GM21367 (cell line): ENCODE measurements around the gene MFSD6.
"Not testable (repeated sequence)": the region's sequence is repeated elsewhere in the genome, so short reads cannot be mapped to it uniquely, and the experiment has no call there.

Experiments
- ATAC-seq: cut with Tn5 transposase; IDR thresholded peaks from one replicate; pipeline ENCODE4 v1.9.1; 2021; ENCODE audit not compliant: unreplicated experiment

MFSD6 gene

DNA sequence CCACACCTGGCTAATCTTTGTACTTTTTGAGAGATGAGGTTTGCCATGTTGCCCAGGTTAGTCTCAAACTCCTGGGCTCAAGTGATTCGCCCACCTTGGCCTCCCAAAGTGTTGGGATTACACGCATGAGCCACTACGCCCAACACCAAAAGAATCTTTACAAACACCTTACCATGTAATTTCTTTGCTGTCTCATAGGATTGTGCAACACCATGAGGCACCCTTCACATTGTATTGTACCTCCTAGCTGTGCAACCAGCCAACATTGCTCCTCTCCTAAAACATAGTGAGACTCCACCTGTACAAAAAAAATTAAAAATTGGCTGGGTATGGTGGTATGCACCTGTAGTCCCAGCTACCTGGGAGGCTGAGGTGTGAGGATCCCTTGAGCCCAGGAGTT, 3.1 kb upstream of the MFSD6 start:
- ATAC-seq = no peak

DNA sequence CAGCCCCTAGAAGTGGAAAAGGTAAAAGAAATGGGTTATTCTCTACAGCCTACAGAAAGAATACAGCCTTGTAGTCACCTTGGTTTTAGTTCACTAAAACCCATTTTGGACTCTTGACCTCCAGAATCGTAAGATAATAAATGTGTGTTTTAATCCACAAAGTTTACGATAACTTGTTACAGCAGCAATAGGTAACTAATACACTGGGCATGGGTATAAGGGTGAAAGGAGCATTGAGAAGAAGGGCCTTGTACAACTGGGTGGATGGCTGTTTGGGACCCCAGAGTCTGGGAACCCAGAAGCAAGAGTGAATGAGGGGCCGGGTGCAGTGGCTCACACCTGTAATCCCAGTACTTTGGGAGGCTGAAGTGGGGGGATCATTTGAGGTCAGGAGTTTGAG, 2.2 kb upstream of the MFSD6 start:
- no peak for ATAC-seq

DNA sequence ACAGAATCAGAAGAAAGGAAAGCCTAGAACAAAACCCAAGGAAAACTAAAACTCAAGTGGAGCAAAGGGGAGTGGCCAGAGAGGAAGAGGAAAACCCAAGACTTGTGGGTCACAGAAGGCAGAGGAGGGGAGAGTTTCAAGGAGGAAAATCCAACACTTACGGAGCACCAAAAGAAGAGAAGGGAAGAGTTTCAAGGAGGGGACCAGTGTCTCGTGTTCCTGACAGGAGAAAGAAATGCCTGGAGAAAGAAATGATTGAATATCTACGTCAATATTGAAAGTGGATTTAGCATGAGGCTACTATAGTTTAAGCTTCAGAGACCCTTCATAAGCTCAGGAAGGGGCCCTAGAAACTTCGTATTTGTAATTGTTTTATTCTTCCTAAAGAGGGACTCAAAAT, 1.4 kb upstream of the MFSD6 start:
- no peak for ATAC-seq

DNA sequence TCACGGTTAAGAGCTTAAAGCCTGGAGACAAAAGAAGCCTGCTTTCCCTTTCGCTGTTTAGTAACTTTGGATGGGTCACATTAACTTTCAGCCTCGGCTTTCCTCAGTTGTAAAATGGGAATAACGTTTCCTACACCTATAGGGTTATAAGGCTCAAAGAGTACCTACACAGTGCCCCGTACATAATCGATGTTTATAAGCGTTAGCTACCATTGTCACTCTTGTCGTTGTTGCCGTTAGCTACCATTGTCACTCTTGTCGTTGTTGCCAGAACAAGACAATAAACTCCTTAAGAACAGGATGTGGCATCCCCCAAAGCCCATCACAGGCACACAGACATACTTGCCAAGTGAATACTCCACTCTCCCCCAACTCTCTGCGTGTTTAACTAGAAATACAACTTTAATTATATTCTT, 901 bp upstream of the MFSD6 start:
- no peak for ATAC-seq

DNA sequence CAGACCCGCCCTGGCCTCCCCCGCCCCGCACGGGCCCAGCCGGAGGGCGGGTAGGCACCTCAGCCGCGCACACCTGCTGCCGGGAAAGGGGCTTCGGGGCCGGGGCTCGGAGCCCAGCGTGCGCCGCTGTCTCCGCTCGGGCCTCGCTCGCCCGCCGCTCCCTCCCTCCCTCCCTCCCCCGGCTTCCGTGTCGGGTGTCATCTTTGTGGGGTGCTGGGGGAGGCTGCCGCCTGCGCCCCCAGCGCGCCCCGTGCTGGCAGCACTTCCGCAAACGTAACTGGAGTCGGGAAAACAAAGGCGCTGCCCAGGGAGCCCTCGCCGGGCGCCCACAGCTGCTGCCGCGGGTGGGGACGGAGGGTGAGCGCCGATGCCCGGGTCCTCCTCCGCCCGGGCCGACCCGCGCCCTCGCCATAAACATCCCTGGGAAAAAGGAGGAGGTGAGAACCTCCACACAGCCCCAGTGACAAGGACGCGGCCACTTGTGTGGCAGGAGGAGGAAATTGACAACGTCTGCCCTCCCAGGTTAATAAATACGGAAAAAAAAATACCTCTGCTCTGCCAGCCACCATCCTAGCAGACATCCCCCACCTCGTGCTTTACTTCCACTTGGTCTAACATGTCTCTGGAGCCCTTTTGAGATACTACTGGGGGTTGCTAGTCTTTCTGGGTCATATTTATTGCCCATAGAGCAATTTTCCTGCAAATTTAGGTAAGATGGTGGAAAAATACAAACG, 550 bp downstream of the MFSD6 start:
- ATAC-seq = peak; percentile 46

DNA sequence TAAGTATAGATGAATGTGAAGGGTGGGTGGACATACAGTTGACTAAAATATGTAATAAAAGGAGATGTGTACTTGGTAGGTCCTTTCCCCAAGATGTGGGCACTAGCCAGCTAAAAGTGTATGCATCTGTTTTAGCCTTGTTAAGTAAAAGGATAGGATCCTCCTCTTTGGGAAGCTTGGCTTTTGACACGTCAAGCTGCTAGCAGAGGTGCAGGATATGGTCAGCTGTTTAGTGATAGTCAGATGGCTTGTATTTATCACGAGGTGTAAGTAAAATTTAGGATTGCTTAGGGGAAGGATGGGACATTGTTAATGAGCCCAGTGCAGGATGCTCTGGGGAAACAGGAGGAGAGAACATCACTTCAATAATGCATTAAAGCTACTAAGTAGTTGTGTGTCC, 1.5 kb downstream of the MFSD6 start:
- ATAC-seq = no peak

DNA sequence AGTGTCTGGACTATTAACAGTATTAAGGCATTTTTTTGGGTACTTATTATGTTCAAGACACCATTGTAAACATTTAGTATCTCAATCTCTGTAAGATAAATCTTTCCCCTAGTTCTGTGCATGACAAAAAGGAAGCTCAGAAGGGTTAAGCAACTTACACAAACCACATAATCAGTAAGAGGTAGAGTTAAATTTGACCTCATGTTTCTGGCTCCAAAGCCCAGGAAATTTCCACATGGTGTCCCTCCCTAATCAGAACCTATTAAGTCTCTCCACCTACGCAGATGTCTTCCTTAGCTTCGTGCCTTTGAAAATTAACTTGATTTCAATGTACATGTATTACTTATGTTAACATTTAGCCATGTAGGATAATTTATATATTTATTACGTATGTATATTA, 2.0 kb downstream of the MFSD6 start:
- ATAC-seq = no peak

DNA sequence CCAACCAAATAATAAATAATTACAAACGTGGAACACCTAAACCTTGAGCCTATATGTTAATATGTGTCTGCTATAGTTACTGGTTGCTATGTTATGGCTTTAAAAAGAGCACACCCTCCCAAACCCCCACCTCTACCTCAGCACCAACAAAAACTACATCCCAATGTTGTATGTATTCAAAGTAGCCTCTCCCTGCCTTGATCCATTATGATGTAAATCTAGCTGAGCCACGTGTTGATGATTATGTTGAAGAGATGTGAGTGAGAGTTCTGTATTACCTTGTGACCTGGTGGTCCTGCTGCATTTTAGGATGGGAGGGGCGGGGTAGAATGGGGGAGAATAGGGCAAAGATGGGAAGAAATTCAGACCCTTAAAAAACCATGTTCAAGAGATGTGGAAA, 4.8 kb downstream of the MFSD6 start:
- no peak for ATAC-seq

DNA sequence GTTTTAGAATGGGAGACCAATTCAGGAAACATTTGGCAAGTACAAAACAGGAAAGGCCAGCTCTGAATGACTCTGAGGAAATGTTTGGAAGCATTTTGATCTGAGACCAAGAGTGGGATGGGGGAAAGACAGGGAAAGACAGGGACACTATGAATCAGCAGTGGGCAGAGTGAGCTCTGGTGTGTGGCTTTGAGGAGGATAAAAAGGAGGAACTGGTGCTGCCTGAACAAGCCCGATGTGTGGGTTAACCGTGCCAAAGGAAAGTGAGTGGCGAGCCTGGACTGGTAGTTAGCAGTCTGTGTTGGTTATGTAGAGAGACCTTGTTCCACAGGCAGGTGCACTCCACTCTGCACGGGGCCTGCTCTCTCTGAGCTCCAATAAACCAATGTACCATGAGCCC, 5.3 kb downstream of the MFSD6 start:
- no peak for ATAC-seq

DNA sequence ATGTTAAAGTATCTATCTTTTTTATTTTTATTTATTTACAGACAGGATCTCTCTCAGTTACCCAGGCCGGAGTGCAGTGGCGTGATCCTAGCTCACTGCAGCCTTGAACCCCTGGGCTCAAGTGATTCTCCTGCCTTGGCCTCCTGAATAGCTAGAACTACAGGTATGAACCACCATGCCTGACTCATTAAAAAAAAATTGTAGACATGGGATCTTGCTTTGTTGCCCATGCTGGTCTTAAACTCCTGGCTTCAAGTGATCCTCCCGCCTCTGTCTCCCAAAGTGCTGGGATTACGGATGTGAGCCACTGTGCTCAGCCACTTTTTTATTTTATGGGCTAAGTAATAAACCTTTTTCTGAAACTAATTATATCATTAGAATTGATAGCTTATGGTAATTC, 7.1 kb downstream of the MFSD6 start:
- no peak for ATAC-seq

DNA sequence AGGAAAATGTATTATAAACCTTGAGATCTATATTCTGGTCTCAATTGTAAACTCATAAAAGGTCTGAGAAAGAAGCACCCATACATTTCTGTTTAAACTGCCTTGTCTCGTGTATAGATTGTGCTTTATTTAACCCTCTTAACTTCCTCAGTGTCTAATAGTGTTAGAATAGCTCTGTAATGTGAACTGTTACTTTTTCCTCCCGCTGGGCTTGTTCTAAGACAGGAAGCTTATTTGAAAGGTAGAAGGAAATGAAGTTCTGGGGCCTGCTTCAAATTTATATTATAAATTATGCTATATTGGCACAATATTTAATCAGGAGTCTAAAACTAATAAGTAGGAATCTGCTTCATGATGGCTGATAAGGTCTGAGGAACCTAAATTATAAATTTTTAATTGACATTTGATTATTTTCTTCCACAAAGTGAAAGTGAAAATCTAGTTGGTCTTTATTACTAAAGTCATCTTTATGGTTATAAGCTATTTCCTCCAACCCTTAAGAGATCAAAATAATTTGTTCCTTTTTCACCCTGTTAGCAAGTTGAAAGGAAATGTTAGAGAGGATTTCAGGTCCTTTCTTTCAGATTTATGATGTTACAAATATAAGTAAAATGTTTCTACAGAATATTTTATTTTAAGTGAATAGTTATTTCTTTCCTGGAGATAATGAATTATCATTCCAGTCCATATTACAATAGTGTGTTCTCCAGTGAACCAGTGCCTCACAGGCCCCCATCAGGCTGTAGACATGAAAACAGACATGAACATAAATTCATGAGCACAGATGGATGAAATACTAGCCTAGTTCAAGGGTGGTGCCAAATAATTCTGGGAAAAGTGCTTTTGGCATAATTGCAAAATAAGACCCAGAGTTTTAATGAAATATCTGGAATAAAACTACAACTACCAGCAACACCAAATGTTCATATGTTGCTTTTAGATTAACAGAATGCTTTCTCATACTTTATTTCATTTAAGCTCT, 7.9 kb downstream of the MFSD6 start:
- peak; percentile 46 for ATAC-seq

DNA sequence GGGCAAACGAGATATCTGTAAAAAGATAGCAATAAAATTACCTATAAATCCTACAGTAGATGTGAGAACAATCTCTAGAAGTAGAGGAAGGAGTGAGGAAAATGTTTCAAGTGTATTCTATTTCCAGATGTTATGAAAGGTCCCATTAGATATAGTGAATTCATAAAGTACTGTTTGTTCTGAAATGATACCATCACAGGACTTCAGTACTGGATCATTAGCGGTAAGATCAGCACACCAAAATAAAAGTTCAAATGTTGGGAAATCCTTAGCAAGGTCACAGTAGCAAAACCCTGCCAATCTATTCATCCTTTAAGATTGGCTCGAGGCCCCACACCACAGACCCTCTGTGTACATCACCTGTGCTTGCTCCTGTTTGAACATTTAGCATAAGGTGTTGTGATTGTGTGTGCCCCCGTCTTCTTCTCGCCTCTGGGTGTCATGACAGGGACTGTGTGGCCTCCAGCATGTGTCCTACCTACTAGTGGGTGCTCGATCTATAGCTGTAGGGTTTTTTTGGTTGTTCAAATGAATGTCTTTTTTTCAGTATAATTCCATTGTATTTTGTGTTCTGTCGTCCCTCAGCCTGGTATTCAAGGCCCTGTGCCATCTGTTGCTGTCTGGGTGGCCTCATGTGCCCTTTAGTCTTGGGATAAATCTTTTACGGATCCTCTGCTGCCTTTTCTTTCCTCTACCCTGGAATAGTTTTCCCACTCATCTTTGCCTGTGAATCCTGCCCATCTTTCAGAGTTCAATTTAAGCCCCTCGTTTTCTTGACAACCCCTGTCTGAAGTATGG, 9.1 kb downstream of the MFSD6 start:
- no peak for ATAC-seq

DNA sequence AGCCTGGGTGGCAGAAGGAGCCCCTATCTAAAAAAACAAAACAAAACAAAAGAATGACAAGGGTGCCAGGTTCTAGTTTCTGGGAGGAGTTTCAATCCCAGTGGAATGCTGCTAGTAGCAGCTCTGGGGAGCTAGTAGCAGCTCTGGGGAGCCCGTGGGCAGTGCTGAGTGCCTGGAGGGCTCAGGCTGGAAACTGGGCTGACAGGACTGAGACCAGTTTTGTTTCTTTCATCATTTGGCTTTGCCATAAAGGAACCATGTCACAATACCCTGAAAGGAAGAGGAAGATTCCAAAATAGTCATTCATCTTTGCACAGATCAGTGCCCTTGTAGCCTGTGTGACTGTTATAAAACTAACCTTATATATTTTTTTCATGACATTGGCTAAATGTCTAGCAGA, 10.6 kb downstream of the MFSD6 start:
- ATAC-seq = no peak

DNA sequence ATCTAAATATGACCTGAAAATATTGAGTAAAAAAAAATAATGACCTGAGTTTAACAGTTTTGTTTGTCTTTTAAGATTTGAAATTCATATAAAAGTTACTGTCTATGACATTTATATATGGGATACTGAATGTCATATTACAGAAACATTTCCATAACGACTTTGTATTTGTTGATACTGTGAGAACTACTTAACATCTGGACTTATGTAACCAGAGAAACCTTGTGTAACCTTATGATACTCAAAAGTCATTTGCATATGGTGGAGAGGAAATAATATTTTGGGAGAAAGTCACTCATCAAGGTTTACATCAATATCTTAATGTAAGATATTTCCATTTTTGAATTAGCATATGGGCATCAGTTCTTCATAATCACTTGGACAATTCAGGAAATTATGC, 12.6 kb downstream of the MFSD6 start:
- ATAC-seq = no peak

DNA sequence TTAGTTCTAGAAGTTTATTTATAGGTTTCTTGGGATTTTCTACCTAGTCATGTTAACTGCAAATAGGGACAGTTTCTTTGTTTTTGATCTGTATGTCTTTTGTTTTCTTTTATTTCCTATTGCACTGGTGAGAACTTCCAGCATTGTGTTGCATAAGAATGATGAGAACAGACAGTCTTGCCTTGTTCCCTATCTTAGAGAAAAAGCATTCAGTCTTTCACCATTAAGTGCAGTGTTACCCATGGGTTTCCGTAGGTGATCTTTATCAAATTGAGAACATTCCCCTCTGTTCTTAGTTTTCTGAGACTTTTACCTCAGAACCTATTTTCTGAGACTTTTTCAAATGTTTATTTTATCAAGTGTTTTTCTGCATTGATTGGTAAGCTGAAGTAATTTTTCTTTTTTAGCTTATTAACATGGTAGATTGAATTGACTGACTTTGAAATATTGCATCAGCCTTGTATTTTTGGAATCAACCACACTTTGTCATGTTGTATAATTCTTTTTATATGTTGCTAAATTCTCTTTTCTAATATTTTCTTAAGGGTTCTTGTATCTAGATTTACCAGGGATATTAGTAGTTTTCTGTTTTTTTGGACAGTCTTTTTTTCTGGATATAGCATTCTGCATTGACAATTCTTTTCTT, 17.2 kb downstream of the MFSD6 start:
- ATAC-seq = no peak

DNA sequence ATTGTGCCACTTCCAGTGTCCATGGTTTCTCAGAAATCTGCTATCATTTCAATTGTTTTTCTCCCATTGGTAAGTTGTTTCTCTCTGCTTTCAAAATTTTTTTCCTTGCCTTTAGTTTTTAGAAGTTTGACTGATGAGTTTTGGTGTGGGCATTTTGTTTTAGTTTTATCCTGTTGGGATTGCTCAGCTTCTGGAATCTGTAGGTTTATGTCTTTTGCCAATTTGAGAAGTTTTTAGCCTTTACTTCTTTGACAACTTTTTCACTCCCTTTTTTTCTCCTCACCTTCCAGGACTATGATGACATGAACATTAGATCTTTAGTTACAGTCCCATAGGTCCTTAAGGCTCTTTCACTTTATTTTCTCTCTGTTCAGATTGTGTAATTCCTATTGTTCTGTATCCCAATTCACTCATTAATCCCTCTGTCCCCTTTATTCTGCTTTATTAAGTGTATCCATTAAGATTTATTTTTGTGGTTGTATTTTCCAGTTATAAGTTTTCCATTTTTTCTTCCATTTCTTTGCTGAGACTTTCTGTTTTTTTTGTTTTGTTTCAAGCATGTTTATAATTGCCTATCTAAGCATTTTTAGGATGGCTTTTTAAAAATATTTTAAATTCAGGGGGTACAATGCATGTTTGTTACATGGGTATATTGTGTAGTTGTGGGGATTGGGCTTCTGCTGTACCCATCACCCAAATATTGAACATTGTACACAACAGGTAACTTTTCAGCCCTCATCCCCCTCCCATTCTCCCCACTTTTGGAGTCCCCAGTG, 17.9 kb downstream of the MFSD6 start:
- ATAC-seq = no peak

DNA sequence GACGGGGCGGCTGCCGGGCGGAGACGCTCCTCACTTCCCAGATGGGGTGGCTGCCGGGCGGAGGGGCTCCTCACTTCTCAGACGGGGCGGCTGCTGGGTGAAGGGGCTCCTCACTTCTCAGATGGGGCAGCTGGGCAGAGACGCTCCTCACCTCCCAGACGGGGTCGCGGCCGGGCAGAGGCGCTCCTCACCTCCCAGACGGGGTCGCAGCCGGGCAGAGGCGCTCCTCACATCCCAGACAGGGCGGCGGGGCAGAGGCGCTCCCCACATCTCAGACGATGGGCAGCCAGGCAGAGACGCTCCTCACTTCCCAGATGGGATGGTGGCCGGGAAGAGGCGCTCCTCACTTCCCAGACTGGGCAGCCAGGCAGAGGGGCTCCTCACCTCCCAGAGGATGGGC, 22.7 kb downstream of the MFSD6 start:
- not testable (repeated sequence) for ATAC-seq

DNA sequence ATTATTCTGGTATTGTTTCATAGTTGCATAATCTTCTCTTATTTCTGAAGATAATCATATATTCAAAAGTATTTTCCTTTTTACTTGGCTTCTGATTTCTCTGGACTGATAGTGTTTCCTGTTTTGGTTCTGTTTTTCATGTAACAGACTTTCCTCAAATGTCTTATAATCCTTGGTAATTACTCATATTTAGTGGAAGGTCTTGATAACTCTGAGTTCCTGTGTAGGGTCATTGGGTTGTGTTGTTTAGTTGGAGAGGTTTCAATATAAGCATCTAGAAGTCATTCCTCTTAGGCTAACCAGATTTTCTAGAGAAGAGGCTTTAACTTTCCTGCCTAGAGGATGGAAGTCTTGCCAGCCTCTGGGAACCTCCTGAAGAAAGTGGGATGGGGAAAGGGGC, 23.8 kb downstream of the MFSD6 start:
- no peak for ATAC-seq

DNA sequence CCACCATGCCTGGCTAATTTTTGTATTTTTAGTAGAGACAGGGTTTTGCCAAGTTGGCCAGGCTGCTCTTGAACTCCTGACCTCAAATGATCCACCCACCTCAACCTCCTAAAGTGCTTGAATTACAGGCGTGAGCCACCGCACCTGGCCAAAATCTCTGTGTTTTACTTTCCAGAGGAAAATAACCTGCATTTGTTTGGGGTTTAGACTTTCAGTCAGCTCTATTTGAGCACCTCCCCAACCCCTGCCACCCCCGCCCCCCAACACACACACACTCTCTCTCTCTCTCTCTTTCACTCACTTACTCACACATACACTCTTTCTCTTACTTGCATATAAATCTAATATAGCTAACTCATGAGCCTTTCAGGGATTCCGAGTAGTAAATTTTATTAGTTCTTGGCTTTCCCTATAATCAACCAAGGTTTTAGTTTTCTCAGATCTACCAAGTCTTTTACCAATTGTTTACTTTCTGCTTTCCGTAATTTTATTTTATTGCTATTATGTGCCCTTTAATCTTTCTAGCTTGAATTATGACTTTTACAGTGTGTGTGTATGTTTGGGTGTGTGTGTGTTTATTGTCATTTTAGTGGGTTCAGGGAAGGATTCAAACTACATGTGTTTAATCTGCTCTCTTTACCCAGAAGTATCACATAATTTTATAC, 24.5 kb downstream of the MFSD6 start:
- ATAC-seq = no peak
